GM18868 (cell line): ENCODE measurements around the gene ETV3.

Experiments
- ATAC-seq: cut with Tn5 transposase; IDR thresholded peaks from one replicate; pipeline ENCODE4 v1.9.1; 2021; ENCODE audit warnings: mild to moderate bottlenecking, moderate library complexity; ENCODE audit not compliant: unreplicated experiment

ETV3 gene

DNA sequence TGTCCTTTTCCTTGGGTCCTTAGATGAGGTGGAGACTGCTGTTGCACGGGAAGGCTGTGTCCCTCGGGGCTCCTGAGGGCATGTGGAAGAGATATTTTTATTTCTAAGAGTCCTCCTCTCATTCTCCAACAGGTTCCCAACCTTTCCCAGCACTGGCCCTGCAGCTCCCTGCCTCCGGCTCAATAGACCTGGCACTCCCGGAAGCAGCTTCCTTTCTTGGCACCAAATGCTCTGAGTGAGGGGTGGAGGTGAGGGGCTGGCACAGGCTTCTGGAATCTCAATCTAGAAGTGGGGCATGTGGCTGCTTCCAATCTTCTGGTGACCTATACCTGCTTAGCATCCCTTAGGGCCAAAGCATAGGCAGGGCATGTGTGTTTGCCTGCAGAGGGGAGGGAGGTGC lies 43.1 kb downstream of the ETV3 start:
- ATAC-seq = no peak

DNA sequence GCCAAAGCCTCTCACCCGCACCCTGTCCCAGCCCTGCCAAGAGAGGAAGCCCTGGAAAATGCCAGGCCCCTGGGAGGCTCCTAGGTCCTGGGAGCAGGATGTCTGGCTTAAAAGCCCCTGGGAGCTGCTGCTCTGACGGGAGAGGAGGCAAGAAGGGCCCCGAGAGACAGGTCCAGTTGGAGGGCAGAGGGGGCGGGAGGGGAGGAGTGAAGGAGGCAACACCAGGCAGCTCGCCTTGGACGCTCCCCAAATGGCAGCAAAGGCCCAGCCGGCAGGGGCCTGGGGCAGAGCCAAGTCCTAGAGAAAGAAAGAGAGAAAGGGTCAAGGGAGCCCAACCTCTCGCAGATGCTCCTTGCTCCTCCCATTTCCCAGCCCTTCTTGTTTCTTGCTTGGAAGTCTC lies 45.4 kb downstream of the ETV3 start:
- ATAC-seq = no peak

DNA sequence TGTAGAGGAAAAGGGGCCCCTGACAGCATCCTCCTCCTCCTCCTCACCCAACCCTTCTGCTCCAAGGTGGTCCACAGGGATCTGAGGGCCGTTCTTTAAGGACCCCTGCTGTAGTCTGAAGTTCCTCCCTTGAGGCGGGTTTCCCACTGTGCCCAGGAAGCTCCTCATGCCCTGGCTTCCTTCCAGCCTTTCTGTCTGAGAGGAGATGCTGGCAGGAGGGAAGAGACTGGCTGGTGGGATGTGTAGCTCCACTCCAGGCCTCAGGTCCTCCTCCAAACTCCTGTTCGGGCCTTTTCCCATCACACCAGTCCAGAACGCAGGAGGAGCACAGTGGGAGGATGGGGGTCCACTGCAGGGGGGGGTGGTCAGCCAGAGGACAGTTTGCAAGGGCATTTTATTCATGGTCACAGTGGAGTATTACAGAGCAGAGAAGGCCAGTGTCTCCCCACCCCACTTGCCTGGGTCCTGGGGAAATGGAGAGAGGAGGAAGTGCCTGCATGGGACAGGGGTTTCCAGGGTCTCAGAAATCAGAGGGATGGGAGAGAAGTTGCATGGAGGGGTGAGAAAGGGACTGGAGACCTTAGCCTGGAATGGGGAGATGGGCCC lies 46.4 kb downstream of the ETV3 start:
- ATAC-seq = no peak

DNA sequence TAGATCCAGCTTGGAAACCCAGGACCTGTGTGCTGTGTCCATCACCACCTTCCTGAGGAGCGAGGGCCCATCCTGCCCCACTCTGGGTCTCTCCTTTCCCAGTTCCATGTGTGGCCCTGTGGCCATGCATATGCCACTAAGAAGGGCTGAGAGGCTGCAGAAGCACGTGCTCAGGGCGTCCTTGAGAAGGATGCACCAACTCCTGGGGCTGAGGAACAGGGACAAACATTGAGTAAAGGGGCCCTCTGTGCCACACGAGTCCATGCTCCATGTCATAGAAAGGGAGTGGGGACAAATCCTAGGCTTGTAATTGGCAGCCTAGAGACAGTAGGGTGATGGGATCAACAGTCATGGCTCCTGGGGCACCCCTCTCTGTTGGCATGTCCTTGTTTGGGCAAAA lies 47.0 kb downstream of the ETV3 start:
- no peak for ATAC-seq

DNA sequence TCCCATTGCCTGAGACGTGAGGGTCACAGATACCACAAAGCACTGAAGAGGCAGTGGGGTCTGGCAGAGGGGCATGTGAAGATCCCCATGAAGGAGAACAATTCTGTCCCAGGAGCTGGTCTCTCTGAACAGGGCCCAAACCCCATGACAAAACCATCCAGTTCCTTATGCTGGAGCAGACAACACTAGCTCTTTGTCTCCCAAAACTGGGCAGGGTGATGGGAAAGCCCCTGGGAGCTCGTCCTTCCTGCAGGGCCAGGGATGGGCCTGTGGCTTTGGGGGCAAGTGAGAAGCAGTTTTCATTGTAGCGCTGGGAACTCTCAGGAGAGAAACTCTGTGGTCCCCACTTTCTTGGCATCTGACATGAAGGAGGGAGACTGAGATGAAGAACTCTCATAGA lies 47.4 kb downstream of the ETV3 start:
- no peak for ATAC-seq

DNA sequence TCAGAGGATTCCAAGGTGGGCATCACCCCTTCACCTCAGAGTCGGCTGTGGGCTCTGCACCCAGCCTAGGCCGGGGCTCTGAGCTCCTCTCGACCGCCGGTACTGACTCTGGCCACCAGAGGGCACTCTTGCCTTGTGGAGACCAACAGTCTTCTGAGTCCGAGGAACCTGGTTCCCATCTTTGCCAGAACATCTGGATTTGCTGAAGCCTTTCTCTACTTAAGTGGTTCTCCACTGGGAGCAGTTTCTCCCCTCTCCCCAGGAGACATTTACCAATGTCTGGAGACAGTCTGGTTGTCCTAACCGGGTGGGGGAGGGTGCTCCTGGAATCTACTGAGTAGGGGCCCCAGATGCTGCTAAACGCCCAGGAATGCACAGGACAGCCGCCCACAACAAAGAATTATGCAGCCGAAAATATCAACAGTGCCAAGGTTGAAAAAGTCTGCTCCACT lies 48.0 kb downstream of the ETV3 start:
- no peak for ATAC-seq

DNA sequence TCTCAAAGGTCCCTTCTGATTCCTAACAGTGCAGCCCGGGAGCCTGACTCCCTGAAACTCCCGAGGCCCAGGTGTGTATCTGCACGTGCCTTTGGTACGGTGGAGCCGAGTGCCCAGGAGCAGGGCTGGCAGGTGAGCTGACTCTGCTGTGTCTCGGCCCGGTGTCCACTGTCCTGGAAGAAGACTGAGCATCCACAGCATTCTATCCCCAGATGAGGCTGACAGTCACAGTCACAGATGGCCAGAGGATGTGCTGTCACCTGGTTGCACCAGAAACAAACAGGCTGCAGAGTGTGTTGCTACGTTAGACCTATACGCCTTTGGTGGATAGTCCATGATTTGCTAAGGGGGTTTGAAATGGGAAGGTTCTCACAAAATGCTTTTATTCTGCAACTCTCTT lies 48.4 kb downstream of the ETV3 start:
- ATAC-seq = no peak

DNA sequence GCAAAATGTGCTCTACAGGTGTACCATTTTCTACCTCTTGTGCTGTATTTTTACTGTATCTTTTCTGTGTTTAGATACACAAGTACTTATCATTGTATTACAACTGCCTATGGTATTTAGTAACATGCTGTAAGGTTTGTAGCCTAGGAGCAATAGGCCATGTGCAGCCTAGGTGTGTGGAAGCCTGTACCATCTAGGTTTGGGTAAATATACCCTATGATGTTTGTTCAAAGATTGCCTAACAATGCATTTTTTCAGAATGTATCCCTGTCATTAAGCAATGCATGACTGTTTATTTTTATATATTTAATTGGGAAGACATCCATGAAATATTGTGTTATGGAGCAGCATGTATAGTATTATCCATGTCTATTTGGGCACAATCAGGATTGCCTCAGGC lies 49.6 kb downstream of the ETV3 start:
- no peak for ATAC-seq

DNA sequence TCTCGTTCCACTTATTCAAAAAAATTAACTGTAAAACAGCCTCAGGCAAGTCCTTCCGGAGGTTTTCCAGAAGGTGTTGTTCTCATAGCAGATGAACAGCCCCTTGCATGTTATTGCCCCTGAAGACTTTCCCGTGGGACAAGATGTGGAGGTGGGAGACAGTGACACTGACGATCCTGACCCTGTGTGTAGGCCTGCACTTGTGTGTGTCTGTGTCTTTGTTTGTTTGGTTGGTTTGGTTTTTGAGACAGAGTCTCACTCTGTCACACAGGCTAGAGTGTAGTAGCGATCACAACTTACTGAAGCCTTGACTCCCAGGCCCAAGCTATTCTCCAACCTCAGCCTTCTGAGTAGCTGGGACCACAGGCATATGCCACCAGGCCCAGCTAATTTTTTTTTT lies 51.2 kb downstream of the ETV3 start:
- ATAC-seq = no peak

DNA sequence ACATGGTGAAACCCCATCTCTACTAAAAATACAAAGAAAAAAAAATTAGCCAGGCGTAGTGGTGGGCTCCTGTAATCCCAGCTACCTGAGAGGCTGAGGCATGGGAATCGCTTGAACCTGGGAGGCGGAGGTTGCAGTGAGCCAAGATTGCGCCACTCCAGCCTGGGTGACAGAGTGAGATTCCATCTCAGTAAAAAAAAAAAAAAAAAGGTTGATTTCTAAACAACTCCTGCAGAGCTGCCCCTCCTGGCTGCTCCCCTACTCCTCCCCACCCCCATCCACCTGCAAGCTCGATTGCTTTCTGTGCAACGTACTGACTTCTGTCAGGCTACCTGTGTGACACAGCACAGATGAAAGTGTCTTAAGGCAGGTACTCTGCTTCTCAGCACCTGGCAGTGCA lies 51.9 kb downstream of the ETV3 start:
- ATAC-seq = no peak

DNA sequence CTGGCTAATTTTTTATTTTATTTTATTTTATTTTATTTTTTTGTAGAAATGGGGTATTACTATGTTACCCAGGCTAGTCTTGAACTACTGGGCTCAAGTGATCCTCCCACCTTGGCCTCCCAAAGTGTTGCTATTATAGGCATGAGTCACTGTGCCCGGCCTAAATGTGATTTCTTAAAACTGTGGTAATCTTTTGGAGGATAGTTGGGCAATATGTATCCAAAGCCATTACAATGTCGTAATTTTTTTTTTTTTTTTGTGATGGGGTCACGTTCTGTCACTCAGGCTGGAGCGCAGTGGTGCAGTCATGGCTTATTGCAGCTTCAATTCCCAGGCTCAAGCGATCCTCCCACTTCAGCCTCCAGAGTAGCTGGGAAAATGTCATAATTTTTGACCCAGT lies 52.8 kb downstream of the ETV3 start:
- no peak for ATAC-seq

DNA sequence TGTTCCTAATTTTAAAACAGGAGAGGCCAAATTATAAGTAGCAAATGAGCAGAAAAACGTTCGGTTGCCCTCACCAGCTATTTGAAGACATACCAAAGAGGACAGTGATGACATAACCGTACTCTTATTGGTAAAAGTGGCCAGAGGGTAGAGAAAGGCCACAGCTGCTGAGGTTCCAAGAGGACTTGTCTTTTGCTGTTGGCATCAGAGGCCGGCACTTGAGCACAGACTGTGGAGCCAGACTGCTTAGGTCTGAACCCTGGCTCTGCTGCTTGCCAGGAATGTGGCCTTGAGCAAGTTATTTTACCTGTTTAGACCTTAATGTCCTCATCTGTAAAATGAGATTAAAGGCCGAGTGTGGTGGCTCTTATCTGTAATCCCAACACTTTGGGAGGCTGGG lies 53.5 kb downstream of the ETV3 start:
- no peak for ATAC-seq

DNA sequence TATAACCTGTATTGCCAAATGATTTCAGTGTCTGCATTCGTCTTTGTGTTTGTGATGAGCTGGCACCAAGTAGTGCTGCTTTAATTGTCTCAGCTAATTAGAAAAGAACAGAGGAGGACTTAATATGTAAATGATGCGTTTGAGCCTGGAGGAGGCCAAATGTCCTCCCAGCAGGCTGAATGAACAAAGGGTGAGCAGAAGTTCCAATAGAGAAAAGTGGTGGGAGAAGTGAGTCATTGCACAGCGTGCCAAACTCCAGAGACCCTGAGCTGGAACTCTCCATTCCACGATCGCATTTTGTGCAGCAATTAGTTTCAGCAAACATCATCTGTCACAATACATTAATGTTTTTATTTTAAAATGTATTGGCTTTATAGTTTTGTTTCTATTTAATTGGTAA lies 56.5 kb downstream of the ETV3 start:
- ATAC-seq = no peak

DNA sequence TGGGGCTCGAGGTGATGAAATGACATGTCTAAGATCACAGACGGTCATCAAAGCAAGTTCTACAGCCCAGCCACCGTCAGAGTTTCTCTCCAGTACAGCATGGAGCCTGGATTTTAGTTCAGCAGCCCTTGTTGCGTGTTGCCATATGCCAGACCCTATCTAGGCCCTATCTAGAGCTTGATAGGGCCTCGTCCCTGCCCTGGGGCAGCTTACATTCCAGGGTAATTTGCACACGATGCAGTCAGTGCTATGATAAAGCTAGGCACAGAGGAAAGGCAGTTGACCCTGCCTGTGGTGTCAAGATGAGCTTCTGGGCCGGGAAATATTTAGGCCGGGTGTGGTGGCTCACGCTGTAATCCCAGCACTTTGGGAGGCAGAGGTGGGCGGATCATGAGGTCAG lies 57.5 kb downstream of the ETV3 start:
- ATAC-seq = no peak

DNA sequence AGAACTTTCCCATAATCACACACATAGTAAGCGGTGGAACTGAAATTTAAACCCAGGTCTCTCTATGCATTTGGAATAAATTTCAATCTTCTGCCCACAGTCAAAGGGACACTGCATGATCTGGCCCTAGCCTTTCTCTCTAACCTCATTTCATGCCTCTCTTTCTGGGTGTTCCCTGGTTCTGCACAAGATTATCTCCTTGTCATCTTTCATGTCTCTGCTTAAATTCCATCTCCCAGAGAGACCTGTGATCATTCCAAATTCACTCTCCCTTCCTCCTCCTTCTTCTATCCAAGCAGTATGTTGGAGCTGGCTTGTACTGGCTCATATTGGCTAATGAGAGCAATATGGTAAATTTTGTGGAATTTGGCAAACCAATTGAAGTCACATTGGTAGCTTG lies 60.8 kb downstream of the ETV3 start:
- no peak for ATAC-seq

DNA sequence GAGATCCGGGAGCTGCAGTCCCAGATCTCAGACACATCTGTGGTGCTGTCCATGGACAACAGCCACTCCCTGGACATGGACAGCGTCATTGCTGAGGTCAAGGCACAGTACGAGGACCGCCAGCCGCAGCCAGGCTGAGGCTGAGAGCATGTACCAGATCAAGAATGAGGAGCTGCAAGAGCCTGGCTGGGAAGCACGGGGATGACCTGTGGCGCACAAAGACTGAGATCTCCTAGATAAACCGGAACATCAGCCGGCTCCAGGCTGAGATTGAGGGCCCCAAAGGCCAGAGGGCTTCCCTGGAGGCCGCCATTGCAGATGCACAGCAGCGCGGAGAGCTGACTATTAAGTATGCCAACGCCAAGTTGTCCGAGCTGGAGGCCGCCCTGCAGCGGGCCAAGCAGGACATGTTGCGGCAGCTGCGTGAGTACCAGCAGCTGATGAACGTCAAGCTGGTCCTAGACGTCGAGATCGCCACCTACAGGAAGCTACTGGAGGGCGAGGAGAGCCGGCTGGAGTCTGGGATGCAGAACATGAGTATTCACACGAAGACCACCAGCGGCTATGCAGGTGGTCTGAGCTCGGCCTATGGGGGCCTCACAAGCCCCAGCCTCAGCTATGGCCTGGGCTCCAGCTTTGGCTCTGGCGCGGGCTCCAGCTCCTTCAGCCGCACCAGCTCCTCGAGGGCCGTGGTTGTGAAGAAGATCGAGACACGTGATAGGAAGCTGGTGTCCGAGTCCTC lies 64.1 kb downstream of the ETV3 start:
- ATAC-seq = no peak
